Fibroblast of lung (primary cell): ENCODE measurements around the gene MUTYH.

ENCODE experiments used
- CTCF ChIP-seq, 2 donors: IDR thresholded peaks in 1 of 2; conservative IDR thresholded peaks in 1 of 2; 1 replicate in 1 of 2; 2 replicates in 1 of 2; pipeline ENCODE4 v1.5.1; 2011 to 2012; ENCODE audit warnings: low read length in 2 of 2, control low read depth in 1 of 2, inconsistent platforms in 1 of 2, low read depth in 1 of 2, mild to moderate bottlenecking in 1 of 2
- EZH2 ChIP-seq: IDR thresholded peaks from 2 replicates; pipeline ENCODE4 v1.5.1; 2012; ENCODE audit warnings: low read length, control low read depth, mild to moderate bottlenecking; ENCODE audit errors: missing control alignments

DNA sequence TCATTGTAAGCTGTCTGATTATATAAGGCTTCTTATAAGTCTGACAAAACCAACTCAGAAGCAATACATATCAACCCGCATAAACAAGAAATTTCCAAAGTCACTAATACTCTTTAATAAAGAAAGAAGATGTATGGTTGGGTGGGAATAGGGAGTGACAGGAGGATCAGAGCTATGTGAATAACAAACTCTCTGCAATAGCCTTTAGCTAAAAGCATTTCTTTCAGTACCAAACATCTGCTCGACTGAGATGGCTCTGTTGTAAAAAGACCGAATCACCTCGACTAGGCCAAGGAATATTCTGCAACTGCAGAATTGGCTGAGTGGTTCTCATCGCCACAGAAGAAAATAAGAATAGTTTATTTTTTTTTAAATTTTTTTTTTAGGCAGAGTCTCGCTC lies 39.3 kb upstream of the MUTYH start:
- TF ChIP-seq CTCF (conservative IDR thresholded peaks at IDR 0.05 in 1 of 2, IDR thresholded peaks at IDR 0.05 in 1 of 2; ENCODE audit: low read depth in 1 of 2, low read length in 2 of 2), result no peak
- TF ChIP-seq EZH2, result no peak
